Suprapubic skin (tissue), 4 donors: ENCODE measurements around the gene SLC39A13.

Experiments
- EP300 ChIP-seq: sonication (generic); formaldehyde crosslinking; IDR thresholded peaks from one replicate; pipeline ENCODE4 v1.6.1; 2017; ENCODE audit warnings: antibody characterized with exemption
- POLR2A ChIP-seq, 2 donors: fragments of 450-650 bp; IDR thresholded peaks; one replicate each; pipeline ENCODE4 v1.6.1; 2017; ENCODE audit warnings: antibody characterized with exemption in 2 of 2, mild to moderate bottlenecking in 2 of 2, moderate library complexity in 2 of 2
- POLR2AphosphoS5 ChIP-seq, 3 donors: sonication (generic); formaldehyde crosslinking; IDR thresholded peaks; one replicate each; pipeline ENCODE4 v1.6.1; 2017; ENCODE audit warnings: antibody characterized with exemption in 3 of 3
- TF ChIP-seq, protein P1 (sequence below), 2 donors: fragments of 200-600 bp in 1 of 2; fragments of 450-650 bp in 1 of 2; sonication (generic) in 1 of 2; IDR thresholded peaks; one replicate each; pipeline ENCODE4 v1.5.1; 2016 to 2019; ENCODE audit warnings: antibody characterized with exemption in 2 of 2, mild to moderate bottlenecking in 1 of 2, moderate library complexity in 1 of 2

DNA sequence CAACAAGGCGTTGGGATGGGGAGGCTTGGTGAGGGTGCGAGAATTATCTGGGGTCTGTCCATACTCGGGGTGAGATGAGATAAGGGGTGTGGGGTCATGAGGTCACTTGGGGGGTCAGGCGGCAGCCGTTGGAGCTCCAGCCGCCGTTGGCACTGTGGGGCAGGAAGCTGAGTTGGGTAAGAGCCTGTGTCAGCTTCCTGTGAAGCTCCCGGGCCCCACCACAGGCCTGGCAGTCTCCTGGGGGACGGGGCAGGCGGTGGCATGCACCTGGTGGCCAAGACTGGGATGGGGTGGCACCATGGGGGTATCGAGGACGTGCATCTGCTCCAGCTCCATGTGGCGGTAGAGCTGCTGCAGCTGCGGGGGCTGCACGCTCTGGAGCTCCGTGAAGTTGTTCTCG is 48.8 kb upstream of the SLC39A13 start:
- TF ChIP-seq, protein P1, sequence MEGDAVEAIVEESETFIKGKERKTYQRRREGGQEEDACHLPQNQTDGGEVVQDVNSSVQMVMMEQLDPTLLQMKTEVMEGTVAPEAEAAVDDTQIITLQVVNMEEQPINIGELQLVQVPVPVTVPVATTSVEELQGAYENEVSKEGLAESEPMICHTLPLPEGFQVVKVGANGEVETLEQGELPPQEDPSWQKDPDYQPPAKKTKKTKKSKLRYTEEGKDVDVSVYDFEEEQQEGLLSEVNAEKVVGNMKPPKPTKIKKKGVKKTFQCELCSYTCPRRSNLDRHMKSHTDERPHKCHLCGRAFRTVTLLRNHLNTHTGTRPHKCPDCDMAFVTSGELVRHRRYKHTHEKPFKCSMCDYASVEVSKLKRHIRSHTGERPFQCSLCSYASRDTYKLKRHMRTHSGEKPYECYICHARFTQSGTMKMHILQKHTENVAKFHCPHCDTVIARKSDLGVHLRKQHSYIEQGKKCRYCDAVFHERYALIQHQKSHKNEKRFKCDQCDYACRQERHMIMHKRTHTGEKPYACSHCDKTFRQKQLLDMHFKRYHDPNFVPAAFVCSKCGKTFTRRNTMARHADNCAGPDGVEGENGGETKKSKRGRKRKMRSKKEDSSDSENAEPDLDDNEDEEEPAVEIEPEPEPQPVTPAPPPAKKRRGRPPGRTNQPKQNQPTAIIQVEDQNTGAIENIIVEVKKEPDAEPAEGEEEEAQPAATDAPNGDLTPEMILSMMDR (IDR thresholded peaks at IDR 0.05): no peak
- TF ChIP-seq POLR2AphosphoS5 (IDR thresholded peaks at IDR 0.05) (no peak), POLR2A (IDR thresholded peaks at IDR 0.05) (no peak), EP300 (no peak)
